NCI-H2227 (cell line): Measurements from ENCODE around the gene DEK.
A peak's percentile ranks its signal among the peaks of the same experiment; 100 is the strongest.
"Not testable (repeated sequence)": the region's sequence is repeated elsewhere in the genome, so short reads cannot be mapped to it uniquely, and the experiment has no call there.

ENCODE experiments used
- DNase-seq: peaks from one replicate; lab custom pipeline; 2025; ENCODE audit not compliant: unreplicated experiment; lab: John Stamatoyannopoulos, UW

DEK gene, protein sequence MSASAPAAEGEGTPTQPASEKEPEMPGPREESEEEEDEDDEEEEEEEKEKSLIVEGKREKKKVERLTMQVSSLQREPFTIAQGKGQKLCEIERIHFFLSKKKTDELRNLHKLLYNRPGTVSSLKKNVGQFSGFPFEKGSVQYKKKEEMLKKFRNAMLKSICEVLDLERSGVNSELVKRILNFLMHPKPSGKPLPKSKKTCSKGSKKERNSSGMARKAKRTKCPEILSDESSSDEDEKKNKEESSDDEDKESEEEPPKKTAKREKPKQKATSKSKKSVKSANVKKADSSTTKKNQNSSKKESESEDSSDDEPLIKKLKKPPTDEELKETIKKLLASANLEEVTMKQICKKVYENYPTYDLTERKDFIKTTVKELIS

GRCh38 chr6:18264219-18264922 is at the start of gene DEK:
Gene DEK (minus strand): TSS chr6:18264530. CDS start chr6:18263987, 543 bp downstream.
- peak; percentile 95 for DNase-seq

DNA sequence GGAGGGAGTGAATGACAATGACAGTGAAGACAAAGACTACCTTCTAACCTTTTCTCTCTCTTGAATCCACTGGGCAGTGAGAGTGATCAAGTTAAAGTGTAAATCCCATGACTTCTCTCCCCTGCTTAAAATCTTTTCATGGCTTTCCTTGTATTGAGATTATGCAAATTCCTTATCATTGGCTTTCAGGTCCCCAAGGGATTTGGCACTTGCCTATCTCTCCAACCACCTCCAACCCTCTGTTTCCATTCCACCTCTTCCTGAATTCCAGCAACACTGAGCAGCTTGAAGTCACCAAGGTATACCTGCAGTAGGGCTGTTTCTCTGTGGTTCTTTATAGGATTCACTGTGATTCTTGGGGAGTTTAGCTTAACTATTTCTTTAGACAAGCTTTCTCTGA is 48.0 kb upstream of the DEK start:
- no peak for DNase-seq

- DNase-seq = not testable (repeated sequence)
These were observed 45.7 kb upstream of the DEK start for GRCh38 chr6:18310010-18310409.

DNA sequence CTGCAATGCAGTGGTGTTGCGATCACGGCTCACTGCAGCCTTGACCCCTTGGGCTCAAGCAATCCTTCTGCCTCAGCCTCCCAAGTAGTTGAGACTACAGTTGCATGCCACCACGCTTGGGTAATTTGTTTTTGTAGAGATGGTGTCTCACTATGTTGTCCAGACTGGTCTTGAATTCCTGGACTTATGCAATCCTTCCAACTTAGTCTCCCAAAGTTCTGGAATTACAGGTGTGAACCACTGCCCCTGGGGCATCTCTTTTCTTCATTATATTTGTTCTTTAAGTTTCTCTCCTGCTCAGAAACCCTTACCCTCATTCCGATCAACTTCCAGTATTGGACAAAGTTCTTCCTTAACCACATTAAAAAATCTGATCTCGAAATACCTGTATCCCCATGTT is 44.7 kb upstream of the DEK start:
- DNase-seq = no peak

- DNase-seq = peak; percentile 47
These were observed 43.9 kb upstream of the DEK start for GRCh38 chr6:18308070-18308735.

- DNase-seq = no peak
These were observed 42.6 kb upstream of the DEK start for GRCh38 chr6:18306977-18307376.

- no peak for DNase-seq
These were observed 38.5 kb upstream of the DEK start for GRCh38 chr6:18302561-18303439.

DNA sequence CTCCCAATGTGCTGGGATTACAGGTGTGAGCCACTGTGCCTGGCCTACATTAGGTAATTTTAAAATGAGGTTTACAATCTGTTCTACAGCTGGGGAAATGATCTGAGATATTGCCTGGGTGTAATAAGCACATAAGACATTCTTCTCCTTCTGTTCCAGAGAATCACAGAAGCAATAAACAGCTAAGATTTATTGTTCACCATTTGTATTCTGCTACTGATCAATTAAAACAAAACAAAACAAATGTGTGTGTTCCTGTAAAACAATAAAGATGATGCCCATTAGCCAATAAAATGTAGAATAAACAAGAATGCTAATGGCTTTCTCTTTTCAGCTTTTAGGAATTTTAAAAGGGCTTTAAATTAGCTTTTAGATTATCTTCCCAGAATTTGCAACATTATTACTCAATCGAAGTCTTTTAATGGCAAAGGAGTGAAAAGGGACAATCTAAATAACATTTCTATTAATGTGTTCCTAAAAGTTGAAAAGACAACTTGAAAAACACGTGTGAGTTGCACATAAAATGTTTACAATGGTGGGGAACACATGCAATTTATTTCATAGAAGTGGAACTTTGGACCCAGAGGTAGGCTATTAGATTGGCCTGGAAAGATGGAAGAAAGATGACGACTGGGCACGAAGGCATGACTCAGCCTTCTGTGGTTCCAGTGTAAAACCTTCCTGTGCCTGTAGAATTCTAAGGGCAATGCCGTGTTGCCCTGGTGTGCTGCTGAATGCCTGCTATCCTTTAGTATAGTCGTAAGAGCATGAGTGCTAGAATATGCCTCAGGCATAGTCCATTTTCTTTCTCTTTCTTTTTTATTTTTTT is 29.0 kb upstream of the DEK start:
- DNase-seq = no peak

- DNase-seq = no peak
These were observed 25.0 kb upstream of the DEK start for GRCh38 chr6:18289283-18289682.

DNA sequence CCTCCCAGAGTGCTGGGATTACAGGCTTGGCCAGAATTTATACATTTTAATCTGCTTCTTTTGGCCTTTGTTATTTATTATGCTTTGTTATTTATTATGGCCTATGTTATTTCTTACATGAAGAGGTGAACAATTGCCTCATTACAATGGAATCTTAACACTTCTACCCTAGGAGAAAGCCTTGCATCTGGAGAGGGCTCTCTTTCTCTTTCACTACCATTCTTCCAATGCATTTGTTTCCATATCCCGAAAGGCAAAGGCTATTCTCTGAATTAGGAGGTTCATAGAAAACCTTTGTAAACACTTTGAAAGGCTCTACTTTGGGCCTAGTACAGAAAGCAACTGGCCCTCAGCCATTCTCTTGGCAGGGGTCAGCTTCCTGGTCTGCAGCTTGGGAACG is 19.9 kb upstream of the DEK start:
- no peak for DNase-seq

- no peak for DNase-seq
These were observed 17.2 kb upstream of the DEK start for GRCh38 chr6:18281564-18281963.

DNA sequence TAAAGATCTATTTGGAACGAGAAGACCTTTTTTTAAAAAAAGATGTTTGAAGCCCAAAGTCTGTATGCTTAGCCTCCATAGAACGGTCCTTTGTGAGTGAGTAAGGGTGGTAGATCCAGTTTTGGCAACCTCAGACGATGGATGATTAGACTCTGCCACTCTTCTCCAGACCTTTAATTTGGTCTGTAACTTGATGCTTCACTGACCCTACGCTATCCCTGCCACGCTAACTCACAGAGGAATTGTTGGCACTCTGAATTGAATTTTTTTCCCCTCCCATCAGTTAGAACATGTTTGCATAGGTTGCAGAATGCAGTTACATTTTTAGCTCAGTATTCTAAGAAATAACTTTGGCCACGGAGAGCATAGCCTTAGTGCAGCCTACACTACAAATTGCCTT is 15.8 kb upstream of the DEK start:
- DNase-seq = no peak

DNA sequence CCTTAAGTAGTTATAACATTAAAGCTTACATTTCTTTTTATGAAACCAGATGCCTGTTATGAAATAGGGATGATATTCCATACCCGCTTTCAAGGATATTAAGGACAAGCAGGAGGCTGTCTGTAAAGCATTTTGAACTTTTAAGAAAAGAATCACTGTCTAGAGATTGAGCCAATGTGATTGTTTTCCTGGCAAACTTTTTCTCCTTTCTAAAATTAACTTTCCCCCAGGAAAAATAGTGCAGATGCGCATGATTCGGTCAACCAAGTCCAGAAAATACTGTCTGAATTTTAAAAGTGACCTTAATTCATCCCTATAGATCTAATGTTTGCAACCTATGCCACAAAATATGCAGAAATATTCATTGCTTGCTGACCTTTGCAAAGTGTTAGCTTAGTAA is 15.1 kb upstream of the DEK start:
- no peak for DNase-seq

DNA sequence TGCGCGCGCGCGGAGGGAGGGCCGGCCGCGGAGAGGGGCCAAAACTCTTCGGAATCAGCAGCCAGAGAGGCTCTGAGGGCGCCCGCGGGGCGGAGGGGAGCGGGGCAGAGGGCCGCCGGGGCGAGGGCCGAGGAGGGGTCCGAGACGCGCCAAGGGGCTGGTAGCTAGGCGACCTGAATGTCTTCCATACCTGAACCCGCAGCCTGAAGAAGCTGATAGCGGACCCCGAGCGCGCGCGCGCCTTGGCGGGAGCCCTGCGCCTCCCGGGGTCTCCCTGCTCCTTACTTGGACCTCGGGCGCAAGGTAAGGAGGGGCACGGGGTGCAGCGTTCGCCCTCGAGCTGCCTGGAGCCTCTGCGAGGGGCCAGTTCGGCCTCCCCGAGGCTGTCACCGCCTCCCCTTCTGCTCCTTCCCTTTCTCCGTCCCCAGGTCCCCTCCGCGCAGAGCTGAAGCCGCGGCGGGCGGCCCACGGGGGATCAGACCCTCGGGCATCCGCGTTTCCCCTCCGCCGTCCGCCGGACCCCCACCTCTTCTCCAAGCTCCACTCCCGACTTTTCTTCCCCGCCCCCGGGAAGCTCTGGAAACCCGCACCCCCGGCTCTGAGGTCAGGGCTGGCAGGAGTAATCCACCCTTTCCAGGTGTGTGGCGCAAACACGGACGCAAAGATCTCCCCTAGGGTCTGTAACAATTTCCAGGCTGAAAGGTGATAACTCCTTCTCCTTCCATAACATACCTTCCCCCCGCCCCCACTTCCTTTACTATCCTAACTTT is 13.1 kb upstream of the DEK start:
- no peak for DNase-seq

DNA sequence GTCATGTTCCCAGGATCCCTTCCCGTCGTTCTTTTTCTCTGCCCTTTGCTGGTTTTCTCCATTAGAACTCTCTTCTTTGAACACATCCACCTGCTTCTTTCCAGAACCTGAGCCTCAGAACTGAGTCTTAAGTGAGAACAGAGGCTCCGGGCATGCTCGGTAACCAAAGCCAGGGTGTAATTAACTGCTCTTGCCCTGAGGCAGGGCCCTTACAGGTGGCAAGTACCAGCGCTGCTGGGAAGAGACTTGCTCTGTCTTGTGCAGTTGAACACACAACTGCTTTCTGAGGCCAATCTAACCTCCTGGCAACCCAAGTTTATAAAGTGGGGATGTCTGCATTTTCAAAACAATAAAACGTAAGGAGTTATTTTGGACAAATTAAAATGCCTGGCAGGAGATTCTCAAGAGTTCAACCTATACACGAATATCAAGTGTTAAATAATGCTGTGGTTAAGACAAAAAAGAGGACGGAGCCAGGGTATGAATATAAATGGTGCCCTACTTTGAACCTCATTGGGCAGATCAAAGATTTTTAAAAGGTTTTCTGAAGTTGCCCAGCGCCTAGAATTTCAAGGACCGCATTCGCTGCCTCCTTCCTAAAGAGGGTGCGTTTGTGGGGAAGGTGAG is 12.4 kb upstream of the DEK start:
- no peak for DNase-seq

DNA sequence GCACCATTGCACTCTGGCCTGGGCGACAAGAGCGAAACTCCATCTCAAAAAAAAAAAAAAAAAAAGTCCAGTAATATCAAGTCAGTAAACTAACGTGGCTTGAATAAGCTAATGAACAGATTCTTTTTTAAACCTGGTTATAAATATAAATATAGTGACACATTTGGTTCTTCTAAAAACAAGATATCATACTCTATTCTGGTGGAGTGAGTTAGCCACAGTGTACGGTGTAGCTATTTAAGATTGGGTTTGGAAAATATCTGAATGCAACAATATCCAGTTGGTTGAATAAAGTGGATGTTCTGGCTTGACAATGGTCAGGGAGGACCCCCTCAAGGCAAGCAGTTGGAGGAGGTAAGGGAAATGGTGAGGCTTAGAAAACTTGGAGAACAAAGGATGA is 5.9 kb upstream of the DEK start:
- no peak for DNase-seq

DNA sequence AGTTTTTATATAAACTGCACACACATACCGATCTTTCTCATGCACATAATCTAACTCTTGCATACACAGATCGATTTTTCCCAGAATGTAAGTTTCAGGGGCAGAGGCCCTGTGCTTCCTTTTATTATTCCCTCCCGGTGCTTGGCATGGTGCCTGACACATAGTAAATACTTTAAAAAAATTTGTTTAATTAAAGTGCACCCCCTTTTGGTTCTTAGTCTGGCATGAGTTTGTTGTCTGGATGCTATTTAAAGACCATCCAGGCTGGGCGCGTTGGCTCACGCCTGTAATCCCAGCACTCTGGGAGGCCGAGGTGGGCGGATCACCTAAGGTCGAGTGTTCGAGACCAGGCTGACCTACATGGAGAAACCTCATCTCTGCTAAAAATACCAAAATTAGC is 5.4 kb upstream of the DEK start:
- DNase-seq = no peak

- no peak for DNase-seq
These were observed 4.9 kb upstream of the DEK start for GRCh38 chr6:18269253-18269652.

GRCh38 chr6:18268066-18268465 is 3.7 kb upstream of the DEK start:
- DNase-seq = no peak
